Measurements from ENCODE around the gene CYRIA.

DNA sequence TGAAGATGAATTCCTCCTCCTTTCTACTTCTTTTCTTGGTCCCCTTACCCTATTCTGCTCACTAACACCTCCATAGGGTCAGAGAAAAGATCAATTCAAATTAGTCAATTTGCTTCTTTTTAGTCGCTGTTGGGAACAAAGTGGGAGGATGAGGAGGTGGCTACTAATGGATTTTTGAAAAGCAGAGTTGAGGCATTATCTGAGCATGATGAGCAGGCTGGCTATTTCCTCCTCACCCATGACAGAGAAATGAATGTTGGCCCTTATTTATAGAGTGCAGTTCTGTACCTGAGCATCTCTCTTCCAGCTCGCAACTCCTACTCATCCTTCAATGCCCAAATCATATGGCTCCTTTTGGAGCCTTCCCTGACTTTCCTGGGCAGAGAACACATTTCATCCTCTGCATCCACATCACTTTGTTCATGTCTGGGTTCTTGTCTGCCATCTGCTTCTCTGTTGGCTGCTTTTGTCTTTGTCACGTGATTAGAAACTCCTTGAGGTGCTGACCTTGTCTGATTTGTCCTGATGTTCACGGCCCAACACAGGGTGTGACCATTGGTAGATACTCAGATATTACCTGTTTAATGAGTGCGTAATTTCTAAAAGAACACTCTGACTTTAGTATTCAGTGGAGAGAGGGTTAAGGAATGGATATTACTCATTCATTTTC lies 45.9 kb downstream of the CYRIA start:
- TF ChIP-seq, protein P1, sequence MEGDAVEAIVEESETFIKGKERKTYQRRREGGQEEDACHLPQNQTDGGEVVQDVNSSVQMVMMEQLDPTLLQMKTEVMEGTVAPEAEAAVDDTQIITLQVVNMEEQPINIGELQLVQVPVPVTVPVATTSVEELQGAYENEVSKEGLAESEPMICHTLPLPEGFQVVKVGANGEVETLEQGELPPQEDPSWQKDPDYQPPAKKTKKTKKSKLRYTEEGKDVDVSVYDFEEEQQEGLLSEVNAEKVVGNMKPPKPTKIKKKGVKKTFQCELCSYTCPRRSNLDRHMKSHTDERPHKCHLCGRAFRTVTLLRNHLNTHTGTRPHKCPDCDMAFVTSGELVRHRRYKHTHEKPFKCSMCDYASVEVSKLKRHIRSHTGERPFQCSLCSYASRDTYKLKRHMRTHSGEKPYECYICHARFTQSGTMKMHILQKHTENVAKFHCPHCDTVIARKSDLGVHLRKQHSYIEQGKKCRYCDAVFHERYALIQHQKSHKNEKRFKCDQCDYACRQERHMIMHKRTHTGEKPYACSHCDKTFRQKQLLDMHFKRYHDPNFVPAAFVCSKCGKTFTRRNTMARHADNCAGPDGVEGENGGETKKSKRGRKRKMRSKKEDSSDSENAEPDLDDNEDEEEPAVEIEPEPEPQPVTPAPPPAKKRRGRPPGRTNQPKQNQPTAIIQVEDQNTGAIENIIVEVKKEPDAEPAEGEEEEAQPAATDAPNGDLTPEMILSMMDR (IDR thresholded peaks at IDR 0.05): no peak
- TF ChIP-seq POLR2A (IDR thresholded peaks at IDR 0.05): no peak

All from stomach (tissue), 4 donors.